H1 (cell line): ENCODE results near the gene MYLK3. TPM values are rescaled to one million over a fixed set of nuclear protein-coding genes. Genes with fewer than 3 reads are reported as not detected.

Experiments
- CTCF ChIA-PET: fragments of 300-600 bp; sonication (Branson Sonifier 250); formaldehyde crosslinking; loops from one replicate; lab custom pipeline; 2021; ENCODE audit not compliant: partially characterized antibody; lab: Charles Lee
- POLR2A ChIA-PET: fragments of 300-600 bp; sonication (Branson Sonifier 250); formaldehyde crosslinking; loops from one replicate; lab custom pipeline; 2021; ENCODE audit warnings: inconsistent platforms; ENCODE audit not compliant: partially characterized antibody; lab: Charles Lee
- DNase-seq, 2 experiments: peaks; one replicate each; pipeline versions ENCODE4 v3.0.0 to v3.0.0-alpha.2; 2010 to 2022; ENCODE audit warnings: low spot score in 2 of 2, low read depth in 1 of 2, mixed read lengths in 1 of 2
- FAIRE-seq: peaks from 2 replicates; lab custom pipeline; 2011; peaks lifted over from hg19 to GRCh38; lab: Jason Lieb, UNC
- H2AFZ ChIP-seq: 2 replicates; pipeline ENCODE4 v1.8.1; 2012; ENCODE audit warnings: low read length, inconsistent platforms
- H2AK5ac ChIP-seq: 2 replicates; pipeline ENCODE4 v1.6.1; 2013; ENCODE audit warnings: low read depth, low read length
- H2BK120ac ChIP-seq: replicated peaks from 2 replicates; pipeline ENCODE3; 2013; ENCODE audit warnings: low read depth, low read length, inconsistent platforms
- H2BK12ac ChIP-seq: 2 replicates; pipeline ENCODE4 v1.6.1; 2013; ENCODE audit warnings: low read depth, low read length
- H2BK15ac ChIP-seq: 2 replicates; pipeline ENCODE4 v1.6.1; 2013; ENCODE audit warnings: low read length
- H2BK20ac ChIP-seq: 2 replicates; pipeline ENCODE4 v1.6.1; 2013; ENCODE audit warnings: low read length
- H2BK5ac ChIP-seq: 2 replicates; pipeline ENCODE4 v1.6.1; 2013; ENCODE audit warnings: low read depth, low read length
- H3K14ac ChIP-seq: 2 replicates; pipeline ENCODE4 v1.6.1; 2013; ENCODE audit warnings: inconsistent platforms; ENCODE audit not compliant: insufficient read length
- H3K18ac ChIP-seq: 2 replicates; pipeline ENCODE4 v1.6.1; 2013; ENCODE audit warnings: low read length; ENCODE audit errors: extremely low read depth
- H3K23ac ChIP-seq: 2 replicates; pipeline ENCODE4 v1.6.1; 2013; ENCODE audit warnings: inconsistent platforms; ENCODE audit not compliant: insufficient read length
- H3K23me2 ChIP-seq: 2 replicates; pipeline ENCODE4 v1.6.1; 2013; ENCODE audit warnings: low read depth, low read length
- H3K27ac ChIP-seq: 2 replicates; pipeline ENCODE4 v1.6.1; 2011; ENCODE audit warnings: low read depth, low read length, inconsistent platforms
- H3K27me3 ChIP-seq, 4 experiments: replicated peaks in 1 of 4; 1 replicate in 1 of 4; 2 replicates in 3 of 4; pipeline versions ENCODE4 v1.6.1 to v1.8.1; 2011 to 2013; ENCODE audit warnings: low read length in 3 of 4, mild to moderate bottlenecking in 3 of 4, inconsistent platforms in 2 of 4, mixed read lengths in 2 of 4, moderate library complexity in 1 of 4; ENCODE audit not compliant: control insufficient read depth in 3 of 4, insufficient read depth in 3 of 4; ENCODE audit errors: extremely low read depth in 1 of 4
- H3K36me3 ChIP-seq, 4 experiments: 2 replicates each; pipeline versions ENCODE4 v1.6.1 to v1.8.1; 2011 to 2013; ENCODE audit warnings: mild to moderate bottlenecking in 4 of 4, low read length in 3 of 4, moderate library complexity in 2 of 4, control low read depth in 1 of 4, inconsistent platforms in 1 of 4; ENCODE audit not compliant: insufficient read depth in 4 of 4, control insufficient read depth in 2 of 4
- H3K4ac ChIP-seq: replicated peaks from 2 replicates; pipeline ENCODE3; 2013; ENCODE audit warnings: low read length, low read depth, mixed read lengths, inconsistent platforms; ENCODE audit not compliant: insufficient read length
- H3K4me1 ChIP-seq, 4 experiments: replicated peaks in 1 of 4; 1 replicate in 1 of 4; 2 replicates in 3 of 4; pipeline versions ENCODE4 v1.6.1 to v1.8.1; 2011 to 2013; ENCODE audit warnings: low read length in 3 of 4, inconsistent platforms in 2 of 4, mixed read lengths in 1 of 4; ENCODE audit not compliant: insufficient read depth in 4 of 4, control insufficient read depth in 3 of 4
- H3K4me2 ChIP-seq, 2 experiments: 2 replicates each; pipeline versions ENCODE4 v1.6.1 to v1.8.1; 2011 to 2013; ENCODE audit warnings: low read depth in 2 of 2, low read length in 2 of 2, control low read depth in 1 of 2, inconsistent platforms in 1 of 2, mild to moderate bottlenecking in 1 of 2; ENCODE audit not compliant: insufficient read depth in 1 of 2
- H3K4me3 ChIP-seq, 4 experiments: fragments of 200-600, 300-600 bp in 1 of 4; sonication (generic), shearing (Covaris generic), sonication (Bioruptor Twin) in 1 of 4; 2 replicates each; pipeline versions ENCODE4 v1.5.1 to v1.8.1; 2011 to 2016; ENCODE audit warnings: low read length in 4 of 4, low read depth in 3 of 4, control low read depth in 2 of 4, inconsistent platforms in 2 of 4, mild to moderate bottlenecking in 2 of 4, mixed read lengths in 1 of 4, moderate library complexity in 1 of 4; ENCODE audit not compliant: insufficient read depth in 2 of 4; ENCODE audit errors: extremely low read depth in 1 of 4
- H3K56ac ChIP-seq: replicated peaks from 2 replicates; pipeline ENCODE3; 2013; ENCODE audit warnings: low read depth, mild to moderate bottlenecking, mixed read lengths, low read length, inconsistent platforms; ENCODE audit not compliant: insufficient read length
- H3K79me1 ChIP-seq: 2 replicates; pipeline ENCODE4 v1.6.1; 2013; ENCODE audit warnings: low read depth, low read length, control low read depth
- H3K79me2 ChIP-seq, 2 experiments: 2 replicates each; pipeline versions ENCODE4 v1.6.1 to v1.8.1; 2012 to 2013; ENCODE audit warnings: low read length in 2 of 2, mild to moderate bottlenecking in 2 of 2, inconsistent platforms in 1 of 2; ENCODE audit not compliant: insufficient read depth in 2 of 2, control insufficient read depth in 1 of 2
- H3K9ac ChIP-seq, 4 experiments: replicated peaks in 1 of 4; 1 replicate in 1 of 4; 2 replicates in 3 of 4; pipeline versions ENCODE4 v1.6.1 to v1.8.1; 2011 to 2013; ENCODE audit warnings: low read depth in 3 of 4, low read length in 3 of 4, control low read depth in 2 of 4, mild to moderate bottlenecking in 2 of 4, moderate library complexity in 2 of 4, inconsistent platforms in 1 of 4; ENCODE audit errors: extremely low read depth in 1 of 4
- H3K9me3 ChIP-seq, 2 experiments: 2 replicates each; pipeline versions ENCODE4 v1.6.1 to v1.8.1; 2012 to 2013; ENCODE audit warnings: mild to moderate bottlenecking in 2 of 2, moderate library complexity in 2 of 2, control low read depth in 1 of 2, inconsistent platforms in 1 of 2, low read depth in 1 of 2, low read length in 1 of 2, mixed read lengths in 1 of 2; ENCODE audit not compliant: insufficient read depth in 2 of 2
- H4K20me1 ChIP-seq, 2 experiments: replicated peaks in 1 of 2; 2 replicates each; pipeline versions ENCODE3 to v1.8.1; 2011 to 2013; ENCODE audit warnings: inconsistent platforms in 2 of 2, low read length in 2 of 2, mild to moderate bottlenecking in 1 of 2; ENCODE audit not compliant: insufficient read depth in 2 of 2, control insufficient read depth in 1 of 2
- H4K5ac ChIP-seq: 2 replicates; pipeline ENCODE4 v1.6.1; 2013; ENCODE audit warnings: low read length, low read depth, mixed read lengths, inconsistent platforms; ENCODE audit not compliant: insufficient read length
- H4K8ac ChIP-seq: 2 replicates; pipeline ENCODE4 v1.8.0; 2013; ENCODE audit warnings: mild to moderate bottlenecking, moderate library complexity, low read length, inconsistent platforms; ENCODE audit not compliant: insufficient read depth; ENCODE audit errors: extremely low read depth
- H4K91ac ChIP-seq: replicated peaks from 2 replicates; pipeline ENCODE3; 2013; ENCODE audit warnings: low read length, mixed read lengths, inconsistent platforms; ENCODE audit not compliant: insufficient read length
- CBX8 ChIP-seq: fragments of 300-800, 300-1000 bp; sonication (generic); IDR thresholded peaks from 2 replicates; pipeline ENCODE4 v1.7.1; 2016; ENCODE audit warnings: low read depth, low read length, borderline replicate concordance
- CHD1 ChIP-seq: IDR thresholded peaks from 2 replicates; pipeline ENCODE4 v1.6.1; 2012; ENCODE audit warnings: low read depth, low read length, improper control_type of control experiment
- CHD2 ChIP-seq: IDR thresholded peaks from 2 replicates; pipeline ENCODE4 v1.6.1; 2012; ENCODE audit warnings: low read length, improper control_type of control experiment
- CREB1 ChIP-seq: IDR thresholded peaks from 2 replicates; pipeline ENCODE4 v1.6.1; 2012; ENCODE audit warnings: inconsistent platforms
- MAFK ChIP-seq: IDR thresholded peaks from 2 replicates; pipeline ENCODE4 v1.6.1; 2012; ENCODE audit warnings: low read depth, mild to moderate bottlenecking, improper control_type of control experiment, low read length
- NANOG ChIP-seq: IDR thresholded peaks from 2 replicates; pipeline ENCODE4 v1.6.1; 2011; ENCODE audit warnings: low read length, low read depth, mild to moderate bottlenecking, inconsistent platforms; ENCODE audit not compliant: insufficient read depth, poor library complexity, severe bottlenecking
- SAP30 ChIP-seq: fragments of 300-600 bp; sonication (generic); IDR thresholded peaks from 2 replicates; pipeline ENCODE4 v1.7.1; 2012; ENCODE audit warnings: low read length, moderate library complexity, mild to moderate bottlenecking, inconsistent platforms; ENCODE audit not compliant: insufficient read depth, insufficient replicate concordance
- SRF ChIP-seq: IDR thresholded peaks from 2 replicates; pipeline ENCODE4 v1.6.1; 2011; ENCODE audit warnings: mild to moderate bottlenecking, low read depth, low read length, moderate library complexity
- TEAD4 ChIP-seq: IDR thresholded peaks from 2 replicates; pipeline ENCODE4 v1.6.1; 2012; ENCODE audit warnings: low read depth, low read length, inconsistent platforms, mixed read lengths
- WGBS, 2 experiments: shearing (Covaris generic) in 1 of 2; methylation state at CpG; one replicate each; pipeline versions ENCODE4 v1.1.6 to v1.1.7; 2013 to 2015; ENCODE audit warnings: low lambda C conversion rate in 2 of 2, mixed read lengths in 2 of 2, inconsistent platforms in 1 of 2, low coverage in 1 of 2, missing lambda C conversion rate in 1 of 2; ENCODE audit not compliant: insufficient replicate concordance in 2 of 2, insufficient coverage in 1 of 2, insufficient read length in 1 of 2; ENCODE audit errors: extremely low coverage in 1 of 2, missing lambda C conversion rate in 1 of 2; 5-methylcytosine and 5-hydroxymethylcytosine counted together
- polyA plus RNA-seq, 7 experiments: library from polyadenylated mRNA; depleted of rRNA in 3 of 7; stranded (reverse) in 5 of 7; unstranded in 2 of 7; fragments of >200 nt in 5 of 7; fragments of 200-250 nt in 2 of 7; gene quantifications; 1 replicate in 5 of 7; 2 replicates in 1 of 7; 4 replicates in 1 of 7; pipeline versions ENCODE4 v1.2.1 to v1.2.3, GENCODE V29; 2011 to 2013; ENCODE audit warnings: missing spikeins in 2 of 7, mixed read lengths in 2 of 7
- total RNA-seq: library from RNA; stranded (reverse); fragmentation: NEBNext Ultra II Directional; extraction: Animal tissue kit (Norgen Biotek cat#: 25700); gene quantifications from 2 replicates; pipeline ENCODE4 v1.2.1, GENCODE V29; 2021
- TF ChIP-seq, protein P1 (sequence below): IDR thresholded peaks from 2 replicates; pipeline ENCODE4 v1.6.1; 2012; ENCODE audit warnings: low read length, inconsistent platforms
- TF ChIP-seq, protein P2 (sequence below): IDR thresholded peaks from 2 replicates; pipeline ENCODE4 v1.6.1; 2012; ENCODE audit warnings: inconsistent platforms
- TF ChIP-seq, protein P3 (sequence below): IDR thresholded peaks from 2 replicates; pipeline ENCODE4 v1.6.1; 2012; ENCODE audit warnings: inconsistent platforms

The MYLK3 gene
- total and polyA plus RNA-seq, 2 of the 8 experiments (the other 6 are each of a cell fraction or from before 2014, with no cell fraction given) = 0.14 to 0.35 TPM

DNA sequence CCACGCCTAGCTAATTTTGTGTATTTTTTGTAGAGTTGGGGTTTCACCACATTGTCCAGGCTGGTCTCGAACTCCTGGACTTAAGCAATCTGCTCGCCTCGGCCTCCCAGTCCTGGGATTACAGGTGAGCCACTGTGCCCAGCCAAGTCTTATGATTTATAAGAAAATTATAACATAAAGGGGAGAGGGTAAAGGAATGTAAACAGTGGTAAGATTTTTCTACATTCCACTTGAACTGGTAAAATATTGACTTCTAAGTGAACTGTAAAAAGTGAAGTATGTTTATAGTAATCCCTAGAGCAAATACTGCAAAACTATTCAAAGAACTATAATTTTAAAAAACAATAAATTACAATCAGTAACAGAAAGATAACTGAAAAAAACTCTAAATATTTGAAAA is 49.4 kb upstream of the MYLK3 start:
- CTCF ChIA-PET = interaction anchor here (0.6 kb wide), 1 partner anchor 14 kb away, joined by 4 read pairs; no protein-coding TSS in a partner anchor
- H2AK5ac ChIP-seq = no peak overlapping the region
- H3K23me2 ChIP-seq = no peaks in the 10 kb centered on the region
- H3K56ac ChIP-seq = no peak overlapping the region
- no peak overlapping the region for H3K4ac ChIP-seq
- no peak overlapping the region for H4K8ac ChIP-seq
- peaks cover 0 to 5% of the 10 kb centered on the region in 2 experiments; a peak in 2 of 4 replicates for H3K9me3 ChIP-seq
- no peaks in the 10 kb centered on the region for H3K27me3 ChIP-seq
- H4K20me1 ChIP-seq = no peaks in the 10 kb centered on the region
- H4K5ac ChIP-seq = no peak overlapping the region
- H3K79me1 ChIP-seq = no peaks in the 10 kb centered on the region
- FAIRE-seq (no peak), DNase-seq (no peak)
- H2BK15ac ChIP-seq = no peak overlapping the region
- no peak overlapping the region for H3K4me2 ChIP-seq
- no peak overlapping the region for H4K91ac ChIP-seq
- H3K27ac ChIP-seq = no peak overlapping the region
- no peaks in the 10 kb centered on the region for H3K4me1 ChIP-seq
- POLR2A ChIA-PET = interaction anchor here (0.9 kb wide), 1 partner anchor 8 kb away, joined by 3 read pairs; no protein-coding TSS in a partner anchor
- no peak overlapping the region for H2BK120ac ChIP-seq
- WGBS, 2 experiments = 80% methylated on average over 4 of the region's 4 CpGs; no CpG with 5 or more reads in 1 of the 2 experiments
- no peak overlapping the region for H2BK12ac ChIP-seq
- H2BK5ac ChIP-seq = no peak overlapping the region
- H2BK20ac ChIP-seq = no peak overlapping the region
- H2AFZ ChIP-seq = no peak overlapping the region
- H3K23ac ChIP-seq = no peak overlapping the region
- H3K14ac ChIP-seq = no peak overlapping the region
- H3K4me3 ChIP-seq = no peak overlapping the region
- no peak for TF ChIP-seq CREB1
- TF ChIP-seq NANOG = no peak
- no peak for TF ChIP-seq CHD2
- TF ChIP-seq TEAD4 = no peak
- no peak for TF ChIP-seq CBX8
- TF ChIP-seq SRF = no peak
- no peak for TF ChIP-seq CHD1
- TF ChIP-seq MAFK = no peak
- TF ChIP-seq, protein P1, sequence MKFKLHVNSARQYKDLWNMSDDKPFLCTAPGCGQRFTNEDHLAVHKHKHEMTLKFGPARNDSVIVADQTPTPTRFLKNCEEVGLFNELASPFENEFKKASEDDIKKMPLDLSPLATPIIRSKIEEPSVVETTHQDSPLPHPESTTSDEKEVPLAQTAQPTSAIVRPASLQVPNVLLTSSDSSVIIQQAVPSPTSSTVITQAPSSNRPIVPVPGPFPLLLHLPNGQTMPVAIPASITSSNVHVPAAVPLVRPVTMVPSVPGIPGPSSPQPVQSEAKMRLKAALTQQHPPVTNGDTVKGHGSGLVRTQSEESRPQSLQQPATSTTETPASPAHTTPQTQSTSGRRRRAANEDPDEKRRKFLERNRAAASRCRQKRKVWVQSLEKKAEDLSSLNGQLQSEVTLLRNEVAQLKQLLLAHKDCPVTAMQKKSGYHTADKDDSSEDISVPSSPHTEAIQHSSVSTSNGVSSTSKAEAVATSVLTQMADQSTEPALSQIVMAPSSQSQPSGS = no peak
- no peak for TF ChIP-seq SAP30
- TF ChIP-seq, protein P2, sequence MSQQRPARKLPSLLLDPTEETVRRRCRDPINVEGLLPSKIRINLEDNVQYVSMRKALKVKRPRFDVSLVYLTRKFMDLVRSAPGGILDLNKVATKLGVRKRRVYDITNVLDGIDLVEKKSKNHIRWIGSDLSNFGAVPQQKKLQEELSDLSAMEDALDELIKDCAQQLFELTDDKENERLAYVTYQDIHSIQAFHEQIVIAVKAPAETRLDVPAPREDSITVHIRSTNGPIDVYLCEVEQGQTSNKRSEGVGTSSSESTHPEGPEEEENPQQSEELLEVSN = no peak
- TF ChIP-seq, protein P3, sequence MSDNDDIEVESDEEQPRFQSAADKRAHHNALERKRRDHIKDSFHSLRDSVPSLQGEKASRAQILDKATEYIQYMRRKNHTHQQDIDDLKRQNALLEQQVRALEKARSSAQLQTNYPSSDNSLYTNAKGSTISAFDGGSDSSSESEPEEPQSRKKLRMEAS = no peak
- H3K18ac ChIP-seq = no peak overlapping the region
- H3K9ac ChIP-seq = no peak overlapping the region
- no peaks in the 10 kb centered on the region for H3K79me2 ChIP-seq
- H3K36me3 ChIP-seq = peaks cover 0 to 1% (median 0%) of the 10 kb centered on the region in 4 experiments; a peak in 2 of 8 replicates
